ENCODE data around the gene OGFOD1.
"Not testable (repeated sequence)": the region's sequence is repeated elsewhere in the genome, so short reads cannot be mapped to it uniquely, and the experiment has no call there.

The OGFOD1 gene

DNA sequence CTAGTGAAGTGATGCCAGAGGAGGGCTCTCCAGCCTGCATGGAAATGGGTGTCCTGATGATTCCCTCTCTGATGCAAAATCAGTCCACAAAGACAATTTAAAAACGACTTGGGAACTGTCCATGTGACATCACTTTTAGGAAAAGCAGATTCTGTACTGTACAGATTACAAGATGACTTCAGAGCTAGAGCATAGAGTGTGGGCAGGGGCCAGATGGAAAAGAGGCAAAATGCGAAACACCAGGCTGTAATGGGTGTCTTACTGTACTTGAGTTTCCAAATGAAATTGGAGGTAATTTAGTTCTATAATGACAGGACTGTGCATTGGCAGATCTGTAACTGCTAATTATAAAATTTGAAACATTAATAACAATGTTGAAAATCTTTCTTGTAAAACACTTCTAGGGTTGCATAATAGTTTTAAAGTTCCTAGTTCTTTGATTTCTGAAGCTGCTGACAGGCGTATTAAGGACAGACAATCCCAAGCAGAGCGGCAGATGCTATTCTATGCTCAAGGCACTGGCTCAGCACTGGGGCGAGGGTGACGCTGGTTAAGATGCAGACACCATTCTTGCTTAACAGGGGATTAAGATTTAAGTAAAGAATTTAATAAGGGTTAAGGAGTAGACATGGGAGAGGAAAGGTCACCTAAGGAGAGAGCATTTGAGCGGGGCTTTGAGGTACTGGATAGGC is 29.6 kb downstream of the OGFOD1 start:
- no peak for DNase-seq (ENCODE audit: low spot score)

DNA sequence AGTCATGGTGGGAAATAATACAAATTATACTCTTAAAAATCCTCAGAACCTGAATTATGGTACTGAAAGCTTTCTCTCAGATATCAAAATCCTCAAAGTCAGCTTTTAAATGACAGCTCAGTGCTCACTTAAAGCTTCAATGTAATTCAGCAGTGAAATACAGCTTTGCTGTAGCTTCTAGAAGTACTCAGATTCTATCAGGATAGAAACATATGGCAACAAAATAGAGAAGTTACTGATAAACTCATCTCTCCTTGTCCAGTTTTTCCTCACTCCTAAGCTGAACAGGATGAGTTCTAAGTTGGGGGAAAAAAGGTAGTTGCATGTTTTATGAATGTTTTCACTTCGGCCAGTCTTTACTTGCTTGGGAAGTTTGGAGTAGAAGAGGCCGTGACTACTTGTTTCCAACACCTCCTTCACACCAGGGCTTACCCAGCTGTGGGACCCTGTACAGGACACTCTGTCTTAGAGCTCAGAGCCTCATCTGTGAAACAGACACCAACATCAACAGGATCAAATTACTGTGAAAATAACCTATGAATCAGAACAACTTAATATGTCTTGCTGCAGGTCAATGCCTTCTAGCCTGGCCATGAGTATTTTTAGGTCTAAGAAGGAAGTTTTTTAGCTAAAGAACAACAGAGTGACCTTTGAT is 30.2 kb downstream of the OGFOD1 start:
- DNase-seq (ENCODE audit: low spot score) = no peak

DNA sequence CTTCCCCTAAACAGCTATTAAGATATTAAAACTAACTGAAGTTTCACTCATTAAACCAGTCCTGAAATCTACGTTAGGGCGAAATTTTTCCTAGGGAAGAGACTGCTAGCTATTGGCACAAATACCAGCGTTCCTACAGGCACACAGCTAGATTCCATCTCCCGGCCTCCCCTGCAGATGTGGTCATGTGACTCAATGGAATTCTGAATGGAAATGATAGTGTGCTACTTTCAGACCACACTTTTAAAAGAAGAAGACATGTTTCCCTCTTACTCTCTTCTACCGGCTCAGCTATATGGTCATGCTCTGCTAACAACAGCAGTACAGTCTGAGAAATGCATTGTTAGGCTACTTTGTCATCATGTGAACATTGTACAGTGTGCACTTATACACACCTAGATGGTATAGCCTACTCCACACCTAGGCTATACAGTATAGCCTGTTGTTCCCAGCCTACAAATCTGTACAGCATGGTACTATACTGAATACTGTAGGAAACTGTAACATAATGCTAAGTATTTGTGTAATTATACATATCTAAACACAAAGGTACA is 31.4 kb downstream of the OGFOD1 start:
- no peak for DNase-seq (ENCODE audit: low spot score)

DNA sequence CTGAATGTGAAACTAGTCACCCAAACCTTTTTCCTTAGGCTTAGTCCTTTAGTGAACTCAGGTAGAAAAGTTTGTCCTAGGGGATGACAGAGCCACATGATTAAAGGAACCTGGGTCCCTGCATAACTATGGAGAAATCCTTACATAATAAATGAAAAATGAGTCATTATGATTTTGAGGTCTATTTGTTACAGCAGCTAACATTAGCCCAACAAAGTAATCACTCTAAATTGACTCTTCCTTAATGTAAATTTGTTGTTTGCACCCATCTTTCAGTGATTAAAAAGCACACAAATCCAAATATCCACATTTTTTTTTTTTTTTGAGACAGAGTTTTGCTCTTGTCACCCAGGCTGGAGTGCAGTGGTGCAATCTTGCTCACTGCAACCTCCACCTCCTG is 32.0 kb downstream of the OGFOD1 start:
- DNase-seq (ENCODE audit: low spot score) = no peak

DNA sequence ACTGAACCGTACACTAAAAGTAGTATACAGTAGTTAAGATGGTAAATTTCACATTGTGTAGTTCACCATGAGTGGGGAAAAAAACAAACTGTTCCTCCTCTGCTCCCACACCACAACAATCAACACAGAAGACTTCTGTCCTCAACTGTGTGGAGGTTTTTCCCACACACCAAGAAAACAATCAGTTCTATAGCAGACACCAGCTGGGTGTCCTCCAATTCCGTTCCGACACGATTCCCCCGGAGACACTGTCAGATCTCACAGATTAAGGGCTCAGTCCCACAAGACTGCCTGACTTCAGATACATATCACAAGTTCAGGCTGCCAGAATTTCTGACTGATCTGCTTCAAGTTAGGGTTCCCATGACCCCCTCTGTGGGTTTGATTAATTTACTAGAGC is 36.7 kb downstream of the OGFOD1 start:
- no peak for DNase-seq (ENCODE audit: low spot score)

DNA sequence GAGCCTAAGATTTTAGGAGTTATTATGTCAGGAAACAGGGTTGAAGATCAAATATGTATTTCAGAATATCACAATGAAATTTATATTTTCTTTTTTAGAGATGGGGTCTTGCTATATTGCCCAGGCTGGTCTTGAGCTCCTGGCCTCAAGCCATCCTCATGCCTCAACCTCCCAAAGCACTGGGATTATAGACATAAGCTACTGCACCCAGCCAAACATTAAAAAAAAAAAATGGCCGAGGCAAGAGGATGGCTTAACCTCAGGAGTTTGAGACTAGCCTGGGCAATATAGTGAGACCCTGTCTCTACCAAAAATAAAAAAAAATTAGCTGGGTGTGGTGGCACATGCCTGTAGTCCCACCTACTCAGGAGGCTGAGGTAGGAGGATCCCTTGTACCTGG is 37.5 kb downstream of the OGFOD1 start:
- not testable (repeated sequence) for DNase-seq (ENCODE audit: low spot score)

DNA sequence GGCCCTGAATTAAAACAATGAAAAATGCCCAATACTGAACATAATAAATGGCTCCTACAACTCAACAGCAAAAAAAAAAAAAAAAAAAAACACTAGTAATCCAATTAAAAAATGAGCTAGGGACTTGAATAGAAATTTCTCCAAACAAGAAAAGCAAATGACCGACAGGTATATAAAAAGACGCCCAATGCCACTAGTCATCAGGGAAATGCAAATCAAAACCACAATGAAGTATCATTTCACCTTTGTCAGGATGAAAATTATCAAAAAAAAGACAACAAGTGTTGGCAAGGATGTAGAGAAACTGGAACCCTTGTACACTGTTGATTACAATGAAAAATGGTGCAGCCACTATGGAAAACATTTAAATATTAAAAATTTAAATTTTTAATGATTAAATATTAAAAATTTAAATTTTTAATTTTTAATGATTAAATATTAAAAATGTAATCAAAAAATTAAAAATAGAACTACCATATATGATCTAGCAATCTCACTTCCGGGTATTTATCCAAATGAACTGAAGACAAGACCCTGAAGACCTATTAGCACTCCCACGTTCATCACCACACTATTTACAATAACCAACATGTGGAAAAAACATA is 40.4 kb downstream of the OGFOD1 start:
- DNase-seq (ENCODE audit: low spot score) = no peak

DNA sequence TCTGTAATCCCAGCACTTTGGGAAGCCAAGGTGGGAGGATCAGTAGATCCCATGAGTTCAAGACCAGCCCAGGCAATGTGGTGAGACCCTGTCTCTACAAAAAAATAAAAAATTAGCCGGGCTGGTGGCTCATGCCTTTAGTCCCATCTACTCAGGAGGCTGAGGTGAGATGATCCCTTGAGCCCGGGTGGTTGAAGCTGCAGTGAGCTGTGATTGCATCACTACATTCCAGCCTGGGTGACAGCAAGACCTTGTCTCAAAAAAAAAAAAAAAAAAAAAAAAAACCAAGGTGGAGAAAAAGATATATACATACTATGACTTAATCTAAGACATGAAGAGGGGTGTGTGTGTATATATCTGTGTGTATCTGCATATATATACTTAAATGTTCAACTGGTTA is 41.8 kb downstream of the OGFOD1 start:
- no peak for DNase-seq (ENCODE audit: low spot score)

DNA sequence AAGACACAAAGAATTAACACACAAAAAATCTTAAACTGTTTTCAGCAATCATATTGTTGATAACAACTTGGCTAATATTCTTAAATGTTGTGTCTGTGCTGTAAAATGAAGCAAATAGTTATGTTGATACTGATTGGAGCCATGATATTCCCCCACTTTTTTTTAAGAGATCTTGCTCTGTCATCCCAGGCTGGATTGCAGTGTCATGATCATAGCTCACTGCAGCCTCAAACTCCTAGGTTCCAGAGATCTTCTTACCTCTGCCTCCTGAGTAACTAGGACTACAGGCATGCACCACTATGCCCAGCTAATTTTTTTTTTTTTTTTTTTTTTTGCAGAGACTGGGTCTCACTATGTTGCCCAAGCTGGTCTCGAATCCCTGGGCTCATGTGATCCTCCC is 42.5 kb downstream of the OGFOD1 start:
- no peak for DNase-seq (ENCODE audit: low spot score)

DNA sequence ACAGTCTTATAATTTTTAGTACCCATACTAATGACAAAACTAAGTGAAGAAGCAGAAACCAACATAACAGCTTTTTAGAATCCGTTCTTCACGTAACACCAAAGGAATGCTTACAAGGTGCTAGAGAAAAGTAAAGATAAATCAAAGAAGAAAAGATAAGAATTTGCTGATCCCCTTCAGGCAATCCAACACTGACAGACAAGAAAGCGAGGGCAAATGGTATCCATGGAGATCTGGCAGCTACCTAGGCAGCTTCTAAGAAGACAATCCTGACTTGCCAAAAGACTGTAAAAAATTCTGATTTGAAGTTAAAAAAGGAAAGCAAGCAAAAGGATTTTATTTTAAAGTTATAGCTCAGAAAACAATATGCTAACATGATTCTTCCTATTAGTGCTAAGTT is 53.8 kb downstream of the OGFOD1 start:
- no peak for DNase-seq (ENCODE audit: low spot score)

DNA sequence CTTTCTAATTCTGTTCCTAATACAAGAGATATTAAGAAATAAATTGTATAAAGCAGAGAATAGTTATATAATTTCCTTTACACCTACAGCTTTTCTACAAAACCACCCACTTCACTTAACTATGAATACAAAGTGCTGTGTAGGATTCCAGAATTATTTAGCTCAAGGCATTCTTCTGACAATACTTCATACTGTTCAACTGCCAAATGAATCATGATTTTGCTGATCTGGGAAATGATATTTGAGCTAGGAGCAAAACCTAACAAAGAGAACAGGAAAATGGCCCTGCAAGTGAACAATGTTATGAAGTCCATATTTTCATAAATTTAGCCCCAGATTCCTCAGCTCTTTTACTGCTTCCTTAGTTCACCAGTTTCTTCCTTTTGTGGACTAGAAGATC is 55.6 kb downstream of the OGFOD1 start:
- DNase-seq (ENCODE audit: low spot score) = peak; percentile 36

DNA sequence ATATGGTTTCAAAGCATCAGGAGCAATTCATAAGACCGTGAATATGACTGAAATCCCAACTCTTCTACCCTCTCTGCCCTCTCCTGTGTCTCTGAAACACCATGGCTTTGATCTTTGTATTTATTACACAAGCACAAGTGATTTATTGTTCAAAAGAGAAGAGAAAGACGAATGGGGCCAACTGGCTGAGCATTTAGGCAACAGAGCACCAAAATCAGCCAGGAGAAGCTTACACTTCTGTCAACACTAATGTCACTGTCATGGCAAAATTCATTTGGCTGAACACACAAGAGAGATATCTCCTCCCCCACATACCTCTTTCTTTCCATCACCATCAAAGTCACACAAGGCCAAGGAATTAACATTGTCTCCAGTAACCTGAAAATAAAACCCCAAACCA is 59.2 kb downstream of the OGFOD1 start:
- no peak for DNase-seq (ENCODE audit: low spot score)

DNA sequence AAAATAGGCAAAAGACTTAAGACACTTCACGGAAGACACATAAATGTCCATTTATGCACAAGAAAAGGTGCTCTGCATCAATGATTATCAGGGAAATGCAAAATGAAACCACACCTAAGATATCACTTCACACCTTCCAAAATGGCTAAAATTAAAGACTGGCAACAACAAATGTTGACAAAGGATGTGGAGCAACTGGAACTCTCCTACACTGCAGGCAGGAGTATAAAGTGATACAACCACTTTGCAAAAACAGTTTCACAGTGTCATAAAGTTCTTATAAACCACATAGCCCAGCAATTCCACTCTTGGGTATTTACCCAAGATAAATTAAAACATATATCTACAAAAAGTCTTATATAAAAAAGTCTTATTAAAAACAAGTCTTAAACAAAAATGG is 60.7 kb downstream of the OGFOD1 start:
- DNase-seq (ENCODE audit: low spot score) = no peak

DNA sequence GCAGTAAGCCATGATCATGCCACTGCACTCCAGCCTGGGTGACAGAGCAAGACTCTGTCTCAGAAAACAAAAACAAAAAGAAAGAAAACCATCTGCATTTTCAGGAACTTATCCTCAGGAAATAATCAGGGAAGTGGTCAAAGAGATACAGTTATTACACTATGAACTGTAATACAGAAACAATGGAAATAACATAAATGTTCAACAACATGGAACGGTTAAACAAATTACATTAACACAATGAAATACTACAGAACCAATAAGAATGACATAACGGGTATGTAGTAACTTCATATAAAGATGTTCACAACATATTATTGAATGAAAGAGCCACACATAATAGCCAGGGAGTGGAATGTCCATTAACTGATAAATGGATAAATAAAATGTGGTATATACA is 61.7 kb downstream of the OGFOD1 start:
- DNase-seq (ENCODE audit: low spot score) = no peak

DNA sequence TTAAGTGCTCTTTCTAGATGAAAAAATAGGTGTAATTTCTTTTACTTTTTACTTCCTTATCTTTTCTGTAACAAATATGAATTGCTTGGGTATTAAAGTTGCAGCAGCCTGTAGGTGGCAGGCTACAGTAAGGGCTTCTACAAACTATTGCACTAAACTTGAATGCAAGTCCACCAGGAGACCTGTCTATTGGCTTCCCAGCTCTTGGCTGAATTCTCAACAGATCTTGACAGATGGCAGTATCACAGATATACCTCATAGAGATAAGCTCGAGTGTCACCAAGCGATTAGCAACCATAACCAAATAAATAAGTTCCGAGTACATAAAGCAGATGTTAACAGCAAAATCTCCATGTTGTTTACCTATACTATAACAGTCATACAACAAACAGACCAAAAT is 62.6 kb downstream of the OGFOD1 start:
- peak; percentile 54 for DNase-seq (ENCODE audit: low spot score)

DNA sequence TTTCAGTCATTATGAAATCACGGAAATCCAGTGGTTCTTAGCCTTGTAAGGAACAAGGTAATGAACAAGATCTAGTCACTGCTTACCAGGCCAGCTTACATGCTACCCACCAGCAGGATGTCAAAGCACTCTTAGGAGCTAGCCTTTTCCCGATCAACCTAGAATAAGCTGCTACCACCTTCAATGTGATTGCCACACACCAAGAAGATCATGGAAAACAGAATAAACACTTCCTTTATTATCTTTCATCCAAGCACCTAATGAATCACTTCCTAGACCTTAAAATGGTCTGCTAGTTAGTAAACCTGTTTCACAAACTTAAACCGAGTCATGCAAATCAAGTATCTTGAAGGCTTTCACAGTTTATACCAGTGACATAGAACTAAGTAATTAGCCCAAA is 63.5 kb downstream of the OGFOD1 start:
- no peak for DNase-seq (ENCODE audit: low spot score)

DNA sequence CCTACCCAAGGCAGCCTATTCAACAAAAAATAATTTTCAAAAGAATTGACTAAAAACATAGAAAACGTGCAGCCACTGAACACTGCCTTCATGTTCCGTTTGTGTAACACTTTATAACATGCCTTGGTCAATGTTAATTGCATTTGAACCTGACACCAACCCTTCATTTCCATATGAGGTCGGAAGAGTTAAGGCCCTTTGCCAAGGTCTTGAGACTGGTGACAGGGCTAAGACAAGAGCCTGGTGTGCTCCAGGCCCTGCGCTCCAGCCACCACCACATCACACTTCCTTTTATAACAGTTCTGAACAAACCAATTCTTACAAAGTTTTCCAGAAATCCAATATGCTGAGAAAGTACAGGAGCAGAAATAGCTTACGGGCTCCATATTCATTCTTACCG is 64.3 kb downstream of the OGFOD1 start:
- no peak for DNase-seq (ENCODE audit: low spot score)

DNA sequence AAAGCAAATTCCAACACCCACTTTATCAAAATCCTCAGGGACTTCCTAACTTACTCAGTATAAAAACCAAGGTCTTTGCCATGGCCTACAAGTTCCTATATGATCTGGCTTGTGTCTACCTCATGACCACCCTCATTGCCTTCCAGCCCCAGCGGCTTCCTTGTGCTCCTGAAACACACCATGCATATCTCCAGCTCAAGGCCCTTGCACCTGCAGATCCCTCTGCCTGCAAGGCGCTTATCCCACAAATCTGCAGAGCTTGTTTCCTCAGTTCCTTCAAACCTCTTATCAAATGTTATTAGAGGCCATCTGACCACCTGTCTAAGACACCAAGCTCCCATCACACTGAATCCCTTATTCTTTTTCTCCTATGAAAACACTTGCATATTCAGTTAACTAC is 65.9 kb downstream of the OGFOD1 start:
- no peak for DNase-seq (ENCODE audit: low spot score)

DNA sequence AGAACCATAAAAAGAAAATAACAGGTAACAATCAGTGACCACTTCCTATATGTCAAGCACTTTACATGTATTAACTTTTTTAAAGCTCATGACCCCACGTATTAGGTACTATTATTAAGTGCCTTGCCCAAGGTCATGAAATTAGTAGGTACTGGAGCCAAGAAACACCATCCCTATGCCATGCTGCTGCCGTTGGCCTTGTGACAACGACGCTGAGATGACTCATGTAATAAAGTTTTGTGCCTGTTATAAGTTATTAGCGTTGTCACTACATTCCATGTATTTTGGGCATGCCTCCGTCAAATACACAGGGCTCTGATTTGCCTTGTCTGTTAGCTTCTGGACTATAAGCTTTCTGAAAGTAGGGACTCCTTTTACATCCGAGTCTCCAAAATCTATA is 67.1 kb downstream of the OGFOD1 start:
- no peak for DNase-seq (ENCODE audit: low spot score)

DNA sequence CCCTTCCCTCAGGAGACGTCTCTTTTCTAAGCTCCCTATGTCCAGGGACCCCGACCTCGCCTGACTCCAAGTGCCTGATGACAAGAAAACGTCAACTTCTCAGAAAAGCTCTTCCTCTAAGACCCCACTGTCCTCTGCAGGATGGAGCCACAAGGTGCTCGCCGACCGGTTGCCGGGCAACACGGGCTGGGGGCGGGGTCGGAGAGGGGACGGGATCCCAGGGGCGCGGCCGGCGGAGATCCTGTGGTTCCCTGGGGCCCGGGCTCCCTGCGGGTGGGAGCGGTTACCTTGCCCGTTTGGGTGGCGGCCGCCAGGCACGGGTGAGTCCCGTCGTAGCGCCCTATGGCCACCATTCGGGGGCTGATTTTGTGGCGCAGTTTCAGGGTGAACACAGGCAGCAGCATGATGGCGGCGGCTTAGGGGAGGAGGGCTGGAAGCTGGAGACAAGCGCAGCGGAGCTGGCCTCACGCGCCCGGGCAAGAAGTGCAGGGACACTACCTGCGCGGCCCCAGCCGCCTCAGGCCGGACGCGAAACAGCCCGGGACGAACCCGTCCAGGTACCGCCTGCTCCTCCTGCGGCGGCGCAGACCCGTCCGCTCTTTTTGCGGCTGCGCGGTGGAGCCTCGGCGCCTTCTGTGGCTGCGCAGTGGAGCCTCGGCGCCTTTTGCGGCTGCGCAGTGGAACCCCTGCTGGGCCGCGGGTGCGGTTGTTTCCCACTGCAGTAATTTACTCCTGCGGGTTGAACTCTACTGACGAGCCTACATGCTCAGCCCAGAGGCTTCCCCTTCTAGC is 68.3 kb downstream of the OGFOD1 start, which contains the start of gene BBS2:
Gene BBS2 (minus strand): TSS at position 566 of the 792 bp plus-strand sequence. CDS start 162 bp downstream, at position 404.
- peak; percentile 97 for DNase-seq (ENCODE audit: low spot score)

DNA sequence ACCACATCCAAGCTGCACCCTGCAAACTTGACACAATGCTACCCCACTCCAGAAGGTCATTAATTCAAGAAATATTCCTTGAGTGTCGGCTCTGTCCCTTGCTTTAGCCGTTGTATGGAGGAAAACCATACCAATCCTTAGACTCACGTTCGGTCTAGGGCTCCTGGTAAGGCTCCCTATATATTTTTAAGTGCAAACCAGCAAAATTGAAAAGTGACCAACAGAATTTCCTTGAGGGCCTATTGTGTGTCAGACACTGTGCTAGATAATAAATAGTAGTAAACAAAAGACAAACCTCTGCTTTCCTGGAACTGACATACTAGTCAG is 68.9 kb downstream of the OGFOD1 start:
- DNase-seq (ENCODE audit: low spot score) = no peak

DNA sequence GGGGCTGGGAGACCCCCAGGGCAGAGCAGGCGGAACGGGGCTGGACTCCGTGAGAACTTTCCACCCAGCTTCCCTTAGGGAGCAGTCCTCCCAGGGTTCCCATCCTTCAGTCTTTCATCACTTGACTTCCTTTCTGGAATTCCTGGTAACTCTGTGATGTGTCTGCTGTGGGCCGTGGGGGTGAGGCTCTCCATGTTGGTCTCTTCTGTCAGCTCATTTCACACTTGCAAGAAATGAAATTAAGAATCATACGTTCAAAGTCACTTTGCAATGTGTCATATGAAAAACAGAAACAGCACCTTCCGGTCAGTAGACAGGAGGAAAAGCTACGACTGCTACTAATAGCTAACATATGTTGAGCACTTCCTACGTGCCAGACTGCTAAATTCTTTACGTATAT is 73.9 kb downstream of the OGFOD1 start:
- DNase-seq (ENCODE audit: low spot score) = no peak
